ENCODE results near the gene LIN7B. TPM values are rescaled to one million over a fixed set of nuclear protein-coding genes. Genes with fewer than 3 reads are reported as not detected.

The LIN7B gene
- total and polyA plus RNA-seq, 2 of the 8 experiments (the other 6 are each of a cell fraction or from before 2014, with no cell fraction given) = 4.1 to 4.2 TPM

DNA sequence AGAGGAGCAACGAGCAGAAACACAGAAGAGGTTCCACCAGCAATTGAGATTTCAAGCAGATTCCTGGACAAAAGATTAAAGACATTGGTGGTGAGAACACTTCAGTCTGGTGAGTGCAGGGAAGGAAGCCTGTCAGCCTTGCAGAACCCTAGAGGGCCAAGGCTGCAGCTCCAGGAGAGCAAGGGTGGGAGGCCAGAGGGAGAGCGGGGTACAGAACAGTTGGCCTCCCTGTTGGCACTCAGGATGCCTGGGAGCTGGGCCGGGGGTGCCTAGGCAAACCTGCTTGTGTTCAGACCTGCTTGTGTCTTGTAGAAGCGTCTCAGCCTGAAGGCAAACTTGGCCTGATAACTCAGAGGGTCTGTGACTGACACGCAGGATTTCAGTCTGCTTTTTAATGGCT, 5.1 kb upstream of the LIN7B start:
- 88% methylated on average over 4 of the region's 5 CpGs; no CpG with 5 or more reads in 1 of the 2 experiments for WGBS, 2 experiments (ENCODE audit: extremely low coverage in 1 of 2, insufficient coverage in 1 of 2, insufficient read length in 1 of 2, insufficient replicate concordance in 2 of 2, low coverage in 1 of 2, low lambda C conversion rate in 2 of 2, missing lambda C conversion rate in 1 of 2)
- H3K23ac ChIP-seq (ENCODE audit: insufficient read length) = no peak overlapping the region
- H2BK12ac ChIP-seq (ENCODE audit: low read depth, low read length) = no peak overlapping the region
- H3K9ac ChIP-seq (replicated peaks in 1 of 4; ENCODE audit: extremely low read depth in 1 of 4, low read depth in 3 of 4, low read length in 3 of 4) = no peak overlapping the region
- H3K18ac ChIP-seq (ENCODE audit: extremely low read depth, low read length) = no peak overlapping the region
- no peak overlapping the region for H4K8ac ChIP-seq (ENCODE audit: extremely low read depth, insufficient read depth, low read length)
- no peak overlapping the region for H3K4ac ChIP-seq (replicated peaks; ENCODE audit: insufficient read length, low read depth, low read length)
- H2AK5ac ChIP-seq (ENCODE audit: low read depth, low read length) = no peak overlapping the region
- DNase-seq (ENCODE audit: low read depth in 1 of 2, low spot score in 2 of 2) = no peak
- no peak overlapping the region for H2BK5ac ChIP-seq (ENCODE audit: low read depth, low read length)
- H2BK120ac ChIP-seq (replicated peaks; ENCODE audit: low read depth, low read length) = no peak overlapping the region
- no peak overlapping the region for H2AFZ ChIP-seq (ENCODE audit: low read length)
- no peaks in the 10 kb centered on the region; a peak in 1 of 7 replicates for H3K27me3 ChIP-seq (replicated peaks in 1 of 4; ENCODE audit: control insufficient read depth in 3 of 4, extremely low read depth in 1 of 4, insufficient read depth in 3 of 4, low read length in 3 of 4)
- ChIA-PET CTCF (ENCODE audit: partially characterized antibody) (interaction anchor here (0.9 to 2.9 kb wide), 8 partner anchors 11 to 116 kb away, joined by 3 to 20 read pairs (median 4); no protein-coding TSS in a partner anchor), POLR2A (ENCODE audit: partially characterized antibody) (interaction anchor here (1.2 to 7.8 kb wide), 4 partner anchors 11 to 42 kb away, joined by 4 to 67 read pairs (median 4); partner anchors contain the start of gene PPFIA3)
- H2BK15ac ChIP-seq (ENCODE audit: low read length) = no peak overlapping the region
- no peak overlapping the region for H4K5ac ChIP-seq (ENCODE audit: insufficient read length, low read depth, low read length)
- H3K27ac ChIP-seq (ENCODE audit: low read depth, low read length) = no peak overlapping the region
- H2BK20ac ChIP-seq (ENCODE audit: low read length) = no peak overlapping the region
- no peaks in the 10 kb centered on the region for H3K9me3 ChIP-seq (ENCODE audit: insufficient read depth in 2 of 2, low read depth in 1 of 2, low read length in 1 of 2)
- no peak overlapping the region for H3K56ac ChIP-seq (replicated peaks; ENCODE audit: insufficient read length, low read depth, low read length)
- H3K23me2 ChIP-seq (ENCODE audit: low read depth, low read length) = peaks cover 4% of the 10 kb centered on the region
- TF ChIP-seq GTF2F1 (IDR thresholded peaks at IDR 0.05; ENCODE audit: borderline replicate concordance, low read depth, low read length) (no peak), EP300 (IDR thresholded peaks at IDR 0.05; ENCODE audit: borderline replicate concordance in 1 of 2, low read depth in 2 of 2, low read length in 2 of 2) (no peak), SIN3A (conservative IDR thresholded peaks at IDR 0.05 in 1 of 2, IDR thresholded peaks at IDR 0.05 in 1 of 2; ENCODE audit: low read depth in 1 of 2, low read length in 2 of 2) (no peak), TAF1 (IDR thresholded peaks at IDR 0.05; ENCODE audit: low read depth, low read length) (no peak), BCL11A (IDR thresholded peaks at IDR 0.05; ENCODE audit: low read depth in 2 of 2, low read length in 2 of 2) (no peak), NANOG (IDR thresholded peaks at IDR 0.05; ENCODE audit: insufficient read depth, low read depth, low read length, poor library complexity, severe bottlenecking) (no peak), SUZ12 (IDR thresholded peaks at IDR 0.05; ENCODE audit: low read length) (no peak), EGR1 (IDR thresholded peaks at IDR 0.05; ENCODE audit: borderline replicate concordance, low read depth, low read length) (no peak), POLR2AphosphoS5 (IDR thresholded peaks at IDR 0.05; ENCODE audit: low read depth, low read length) (no peak; the same call in 1 of the 2 replicates)
- no peak overlapping the region for H3K4me2 ChIP-seq (ENCODE audit: insufficient read depth in 1 of 2, low read depth in 2 of 2, low read length in 2 of 2)
- H3K4me1 ChIP-seq (replicated peaks in 1 of 4; ENCODE audit: control insufficient read depth in 3 of 4, insufficient read depth in 4 of 4, low read length in 3 of 4) = peaks cover 0 to 3% (median 0%) of the 10 kb centered on the region in 4 experiments; a peak in 1 of 7 replicates
- H3K79me1 ChIP-seq (ENCODE audit: low read depth, low read length) = peaks cover 3% of the 10 kb centered on the region
- no peak overlapping the region for H3K4me3 ChIP-seq (ENCODE audit: extremely low read depth in 1 of 4, insufficient read depth in 2 of 4, low read depth in 3 of 4, low read length in 4 of 4)
- H4K20me1 ChIP-seq (replicated peaks in 1 of 2; ENCODE audit: control insufficient read depth in 1 of 2, insufficient read depth in 2 of 2, low read length in 2 of 2) = peaks cover 16 to 28% of the 10 kb centered on the region in 2 experiments
- H3K36me3 ChIP-seq (ENCODE audit: control insufficient read depth in 2 of 4, insufficient read depth in 4 of 4, low read length in 3 of 4) = peaks cover 20 to 48% (median 44%) of the 10 kb centered on the region in 4 experiments
- H4K91ac ChIP-seq (replicated peaks; ENCODE audit: insufficient read length, low read length) = no peak overlapping the region
- H3K14ac ChIP-seq (ENCODE audit: insufficient read length) = no peak overlapping the region
- H3K79me2 ChIP-seq (ENCODE audit: control insufficient read depth in 1 of 2, insufficient read depth in 2 of 2, low read length in 2 of 2) = no peaks in the 10 kb centered on the region
- FAIRE-seq = no peak
